Ishikawa (cell line): ENCODE data around the gene CRABP1.

Experiments
- EGR1 ChIP-seq: IDR thresholded peaks from 2 replicates; pipeline ENCODE4 v1.6.1; 2012
- EP300 ChIP-seq: IDR thresholded peaks from 2 replicates; pipeline ENCODE4 v1.6.1; 2012; ENCODE audit warnings: borderline replicate concordance
- FOXM1 ChIP-seq: IDR thresholded peaks from 2 replicates; pipeline ENCODE4 v1.6.1; 2012; ENCODE audit warnings: low read depth, borderline replicate concordance
- REST ChIP-seq: IDR thresholded peaks from 2 replicates; pipeline ENCODE4 v1.6.1; 2012; ENCODE audit warnings: low read depth, mild to moderate bottlenecking
- TEAD4 ChIP-seq: IDR thresholded peaks from 2 replicates; pipeline ENCODE4 v1.6.1; 2012
- ZBTB7A ChIP-seq: IDR thresholded peaks from 2 replicates; pipeline ENCODE4 v1.6.1; 2012; ENCODE audit warnings: low read depth

DNA sequence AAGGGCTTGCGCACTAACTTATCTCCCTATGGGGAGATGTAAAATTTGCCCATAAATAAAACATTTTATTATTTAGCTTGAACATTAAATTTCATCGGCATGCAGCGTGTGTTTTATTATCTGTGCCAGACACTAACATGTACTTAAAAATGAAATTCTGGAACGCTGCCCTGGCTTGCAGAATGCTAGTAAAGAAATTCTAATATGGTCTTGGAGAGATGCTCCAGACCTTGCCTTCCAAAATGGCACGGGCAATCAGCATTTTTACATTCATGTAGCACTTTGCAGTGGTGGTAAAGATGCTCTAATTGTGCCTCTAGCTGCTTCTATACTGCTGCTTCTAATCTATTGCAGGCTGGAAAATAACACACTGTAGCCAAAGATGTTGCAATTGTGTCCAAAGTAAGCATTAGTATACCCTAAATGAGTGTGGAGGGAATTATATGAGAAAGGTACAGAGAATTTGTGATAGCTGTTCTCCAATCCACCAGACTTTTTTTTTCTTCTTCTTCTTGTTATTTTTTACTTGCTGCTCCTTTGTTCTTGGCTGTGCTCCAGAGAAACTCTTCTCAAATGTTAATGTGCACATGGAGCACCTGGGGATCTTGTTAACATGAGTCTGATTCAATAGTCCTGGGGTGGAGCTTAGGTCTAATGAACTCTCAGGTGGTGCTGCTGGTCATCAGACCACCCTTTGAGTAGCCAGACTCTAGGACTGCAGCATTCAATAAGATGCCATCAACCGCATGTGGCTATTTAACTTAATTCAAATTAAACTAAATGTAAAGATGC lies 47.3 kb downstream of the CRABP1 start:
- TF ChIP-seq REST: no peak
- no peak for TF ChIP-seq ZBTB7A
- no peak for TF ChIP-seq EP300
- TF ChIP-seq FOXM1: no peak
- no peak for TF ChIP-seq EGR1
- TF ChIP-seq TEAD4: no peak
